Transverse colon (tissue), 3 donors: ENCODE measurements around the gene RCC2.

Experiments
- EP300 ChIP-seq: sonication (generic); formaldehyde crosslinking; IDR thresholded peaks from one replicate; pipeline ENCODE4 v1.6.1; 2017; ENCODE audit warnings: antibody characterized with exemption, low read depth
- POLR2A ChIP-seq: fragments of 450-650 bp; IDR thresholded peaks from one replicate; pipeline ENCODE4 v1.6.1; 2016; ENCODE audit warnings: antibody characterized with exemption, mild to moderate bottlenecking, moderate library complexity
- TF ChIP-seq, protein P1 (sequence below), 5 experiments: fragments of 200-600 bp in 3 of 5; fragments of 450-650 bp in 2 of 5; sonication (generic) in 3 of 5; IDR thresholded peaks; 1 replicate in 2 of 5; 2 replicates in 3 of 5; pipeline ENCODE4 v1.5.1; 2016 to 2017; ENCODE audit warnings: antibody characterized with exemption in 5 of 5, inconsistent platforms in 3 of 5, mild to moderate bottlenecking in 2 of 5, moderate library complexity in 1 of 5

DNA sequence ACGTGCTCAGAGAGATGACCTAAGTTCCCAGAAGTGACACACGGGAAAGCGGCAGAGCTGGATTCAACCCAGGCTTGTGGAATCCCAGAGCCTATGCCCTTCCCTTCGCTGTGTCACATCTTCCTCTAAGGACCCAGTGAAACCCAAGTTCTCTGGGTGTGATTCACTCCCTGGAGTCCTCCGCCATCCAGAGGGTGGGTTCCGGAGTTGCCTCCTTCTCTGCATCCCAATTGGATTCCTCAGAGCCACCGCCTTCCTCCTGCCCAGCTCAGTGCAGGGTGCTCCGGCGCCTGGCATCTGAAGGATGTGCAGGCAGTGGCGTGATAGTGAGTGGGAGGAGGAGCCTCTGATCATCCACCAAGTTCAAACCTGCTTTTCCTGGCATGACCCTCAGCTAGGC is 20.7 kb upstream of the RCC2 start:
- TF ChIP-seq, protein P1, sequence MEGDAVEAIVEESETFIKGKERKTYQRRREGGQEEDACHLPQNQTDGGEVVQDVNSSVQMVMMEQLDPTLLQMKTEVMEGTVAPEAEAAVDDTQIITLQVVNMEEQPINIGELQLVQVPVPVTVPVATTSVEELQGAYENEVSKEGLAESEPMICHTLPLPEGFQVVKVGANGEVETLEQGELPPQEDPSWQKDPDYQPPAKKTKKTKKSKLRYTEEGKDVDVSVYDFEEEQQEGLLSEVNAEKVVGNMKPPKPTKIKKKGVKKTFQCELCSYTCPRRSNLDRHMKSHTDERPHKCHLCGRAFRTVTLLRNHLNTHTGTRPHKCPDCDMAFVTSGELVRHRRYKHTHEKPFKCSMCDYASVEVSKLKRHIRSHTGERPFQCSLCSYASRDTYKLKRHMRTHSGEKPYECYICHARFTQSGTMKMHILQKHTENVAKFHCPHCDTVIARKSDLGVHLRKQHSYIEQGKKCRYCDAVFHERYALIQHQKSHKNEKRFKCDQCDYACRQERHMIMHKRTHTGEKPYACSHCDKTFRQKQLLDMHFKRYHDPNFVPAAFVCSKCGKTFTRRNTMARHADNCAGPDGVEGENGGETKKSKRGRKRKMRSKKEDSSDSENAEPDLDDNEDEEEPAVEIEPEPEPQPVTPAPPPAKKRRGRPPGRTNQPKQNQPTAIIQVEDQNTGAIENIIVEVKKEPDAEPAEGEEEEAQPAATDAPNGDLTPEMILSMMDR (IDR thresholded peaks at IDR 0.05): no peak
- TF ChIP-seq POLR2A: no peak
- TF ChIP-seq EP300: no peak
